Activated CD4-positive, CD25-positive, alpha-beta regulatory T cell treated with anti-CD3 and anti-CD28 coated beads, Interleukin-2, amount 50 U/mL, for 24 hours (primary cell): ENCODE results near the gene TMEM243.
"Not testable (repeated sequence)": the region's sequence is repeated elsewhere in the genome, so short reads cannot be mapped to it uniquely, and the experiment has no call there.

Source experiments
- ATAC-seq, 2 donors: fragments of 150-1000 bp; cut with Tn5 transposase; one replicate each; pipeline ENCODE4 v1.10.0; 2021; ENCODE audit warnings: mild to moderate bottlenecking in 1 of 2, moderate library complexity in 1 of 2

The TMEM243 gene

DNA sequence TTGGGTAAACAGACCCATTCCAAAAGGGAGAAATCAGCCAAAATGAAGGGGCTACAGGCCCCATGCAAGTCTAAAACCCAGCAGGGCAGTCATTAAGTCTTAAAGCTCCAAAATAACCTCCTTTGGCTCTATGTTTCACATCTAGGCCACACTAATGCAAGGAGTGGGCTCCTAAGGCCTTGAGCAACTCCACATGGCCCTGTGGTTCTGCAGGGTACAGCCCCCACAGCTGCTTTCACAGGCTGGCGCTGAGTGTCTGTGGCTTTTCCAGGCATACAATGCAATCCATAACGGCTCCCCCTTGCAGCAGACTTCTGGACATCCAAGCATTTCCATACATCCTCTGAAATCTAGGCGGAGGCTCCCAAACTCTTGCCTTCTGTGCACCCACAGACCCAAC, 9.0 kb downstream of the TMEM243 start:
- ATAC-seq = no peak

DNA sequence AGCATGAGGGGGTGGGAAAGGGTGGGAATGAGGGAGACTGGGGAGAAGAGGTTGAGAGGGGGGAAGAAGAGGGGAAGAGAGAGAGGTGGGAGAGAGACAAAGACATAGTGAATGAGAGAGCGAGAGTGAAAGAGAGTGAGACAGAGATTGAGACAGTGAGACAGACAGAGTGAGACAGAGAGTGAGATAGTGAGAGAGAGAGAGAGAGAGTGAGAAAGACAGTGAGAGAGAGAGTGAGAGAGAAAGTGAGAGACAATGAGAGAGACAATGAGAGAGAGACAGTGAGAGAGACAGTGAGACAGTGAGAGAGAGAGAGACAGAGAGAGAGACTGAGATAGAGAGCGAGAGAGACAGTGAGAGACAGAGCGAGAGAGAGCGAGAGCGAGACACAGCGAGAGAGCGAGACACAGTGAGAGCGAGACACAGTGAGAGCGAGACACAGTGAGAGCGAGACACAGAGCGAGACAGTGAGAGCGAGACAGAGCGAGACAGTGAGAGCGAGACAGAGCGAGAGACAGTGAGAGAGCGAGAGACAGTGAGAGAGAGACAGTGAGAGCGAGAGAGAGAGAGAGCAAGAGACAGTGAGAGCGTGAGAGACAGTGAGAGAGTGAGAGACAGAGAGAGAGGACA, 10.1 kb downstream of the TMEM243 start:
- ATAC-seq = no peak

DNA sequence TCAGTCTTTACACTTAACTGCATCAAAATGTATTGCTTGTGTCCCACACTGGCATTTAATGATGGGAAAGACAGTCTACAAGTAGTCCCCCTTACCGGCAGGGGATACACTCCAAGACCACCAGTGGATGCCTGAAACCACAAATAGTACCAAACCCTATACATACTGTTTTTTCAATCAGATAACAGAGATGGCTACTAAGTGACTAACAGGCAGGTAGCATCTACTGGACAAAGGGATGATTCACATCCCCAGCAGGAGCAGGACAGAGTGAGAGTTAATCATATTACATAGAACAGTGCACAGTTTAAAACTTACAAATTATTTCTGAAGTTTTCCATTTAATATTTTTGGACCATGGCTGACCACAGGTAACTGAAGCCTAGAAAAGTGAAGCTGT, 13.2 kb downstream of the TMEM243 start:
- no peak for ATAC-seq

DNA sequence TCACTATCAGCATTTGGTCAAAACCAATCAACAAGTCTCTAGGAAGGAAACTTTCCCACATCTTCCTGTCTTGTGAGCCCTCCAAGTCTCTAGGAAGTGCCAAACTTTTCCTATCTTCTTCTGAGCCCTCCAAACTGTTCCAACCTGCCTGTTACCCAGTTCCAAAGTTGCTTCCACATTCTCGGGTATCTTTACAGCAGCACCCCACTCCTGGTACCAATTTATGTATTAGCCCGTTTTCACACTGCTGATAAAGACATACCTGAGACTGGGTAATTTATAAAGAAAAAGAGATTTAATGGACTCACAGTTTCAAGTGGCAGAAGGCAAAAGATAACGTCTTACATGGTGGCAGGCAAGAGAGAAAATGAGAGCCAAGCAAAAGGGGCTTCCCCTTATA, 13.8 kb downstream of the TMEM243 start:
- not testable (repeated sequence) for ATAC-seq

DNA sequence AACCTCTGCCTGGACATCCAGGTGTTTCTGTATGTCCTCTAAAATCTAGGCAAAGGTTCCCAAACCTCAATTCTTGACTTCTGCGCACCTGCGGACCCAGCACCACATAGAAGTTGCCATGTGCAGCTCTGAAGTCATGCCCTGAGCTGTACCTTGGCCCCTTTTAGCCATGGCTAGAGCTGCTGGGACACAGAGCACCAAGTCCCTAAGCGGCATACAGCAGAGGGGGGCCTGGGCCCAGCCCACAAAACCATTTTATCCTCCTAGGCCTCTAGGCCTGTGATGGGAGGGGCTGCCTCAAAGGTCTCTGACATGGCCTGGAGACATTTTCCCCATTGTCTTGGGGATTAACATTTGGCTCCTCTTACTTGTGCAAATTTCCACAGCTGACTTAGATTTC, 14.6 kb downstream of the TMEM243 start:
- ATAC-seq = no peak

DNA sequence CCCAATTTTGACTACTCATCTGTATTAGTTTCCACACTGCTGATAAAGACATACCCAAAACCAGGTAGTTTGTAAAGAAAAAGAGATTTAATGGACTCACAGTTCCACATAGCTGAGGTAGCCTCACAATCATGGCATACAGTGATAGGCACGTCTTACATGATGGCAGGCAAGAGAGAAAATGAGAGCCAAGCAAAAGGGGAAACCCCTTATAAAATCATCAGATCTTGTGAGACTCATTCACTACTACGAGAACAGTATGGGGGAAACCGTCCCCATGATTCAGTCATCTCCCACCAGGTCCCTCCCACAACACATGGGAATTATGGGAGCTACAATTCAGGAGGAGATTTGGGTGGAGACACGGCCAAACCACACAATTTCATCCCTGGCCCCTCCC, 15.6 kb downstream of the TMEM243 start:
- peak; percentile 40 to 47 for ATAC-seq

DNA sequence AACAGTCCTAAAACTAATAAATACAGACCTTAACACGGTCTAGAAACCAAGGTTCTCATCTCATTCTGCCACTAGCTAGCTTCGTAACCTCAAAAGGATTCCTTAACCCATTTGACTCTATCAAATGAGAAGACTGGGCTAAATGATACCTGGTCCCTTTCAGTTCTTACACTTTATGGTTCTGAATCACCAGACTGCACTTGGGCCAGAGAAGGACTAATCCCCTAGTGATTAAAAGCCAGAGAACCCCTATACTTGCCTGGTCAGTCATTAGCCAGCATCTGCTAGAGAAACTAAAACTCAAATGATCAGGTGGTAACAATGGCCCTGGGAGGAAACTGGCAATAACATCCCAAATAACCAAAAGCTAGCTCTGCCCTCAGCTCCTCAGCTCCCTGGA, 16.8 kb downstream of the TMEM243 start:
- ATAC-seq = no peak

DNA sequence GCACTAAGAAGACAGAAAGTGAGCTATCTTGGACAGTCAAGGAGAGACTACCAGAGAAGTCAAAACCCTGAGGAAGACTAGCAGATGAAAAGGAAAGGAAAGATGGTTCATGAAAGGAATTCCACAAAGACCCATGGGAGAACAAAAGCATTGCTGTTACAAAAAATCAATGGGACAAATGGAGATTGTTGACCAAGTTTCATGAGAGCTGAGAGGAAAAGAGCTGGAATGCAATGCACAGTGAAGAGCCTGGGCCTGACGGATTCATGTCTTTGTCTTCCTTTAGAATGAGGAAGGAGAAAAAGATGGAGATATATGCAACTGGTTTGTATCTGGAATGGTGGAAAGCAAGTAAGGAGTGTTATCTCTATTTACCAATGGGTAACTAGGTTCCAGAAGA, 17.3 kb downstream of the TMEM243 start:
- ATAC-seq = no peak

DNA sequence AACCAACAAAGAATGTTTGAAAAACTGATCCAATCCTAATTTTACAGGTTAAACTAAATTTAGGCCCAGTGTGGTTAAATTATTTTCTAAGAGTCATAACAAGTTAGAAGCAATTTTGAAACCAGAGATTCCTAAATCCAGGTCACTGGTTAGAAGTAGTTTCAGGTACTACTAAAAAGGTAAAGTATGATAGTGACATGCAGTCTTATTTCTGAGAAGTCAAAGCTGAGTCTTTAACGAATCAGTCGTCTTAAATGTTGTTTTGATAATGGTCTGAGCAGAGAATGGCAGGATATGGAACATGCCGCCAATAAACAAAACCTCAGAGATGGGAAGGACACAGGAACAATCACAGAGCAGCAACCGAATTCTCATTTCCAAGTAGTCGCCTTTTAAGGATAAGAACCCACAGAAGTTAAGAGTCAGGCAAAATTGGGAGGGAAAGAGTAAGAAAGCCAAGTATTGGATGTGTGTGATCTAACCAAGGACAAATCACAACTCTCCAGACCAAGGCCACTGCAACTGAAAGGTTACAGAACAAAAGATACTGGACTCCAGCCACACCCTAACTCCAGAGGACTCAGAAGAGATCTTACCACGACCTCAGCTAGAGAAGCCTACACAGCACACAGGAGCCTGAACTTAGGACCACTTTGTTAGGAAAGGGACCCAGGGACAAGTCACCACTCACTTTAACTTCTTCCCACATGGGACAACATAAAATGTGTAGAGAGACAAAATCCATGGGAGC, 19.7 kb downstream of the TMEM243 start:
- ATAC-seq = no peak

DNA sequence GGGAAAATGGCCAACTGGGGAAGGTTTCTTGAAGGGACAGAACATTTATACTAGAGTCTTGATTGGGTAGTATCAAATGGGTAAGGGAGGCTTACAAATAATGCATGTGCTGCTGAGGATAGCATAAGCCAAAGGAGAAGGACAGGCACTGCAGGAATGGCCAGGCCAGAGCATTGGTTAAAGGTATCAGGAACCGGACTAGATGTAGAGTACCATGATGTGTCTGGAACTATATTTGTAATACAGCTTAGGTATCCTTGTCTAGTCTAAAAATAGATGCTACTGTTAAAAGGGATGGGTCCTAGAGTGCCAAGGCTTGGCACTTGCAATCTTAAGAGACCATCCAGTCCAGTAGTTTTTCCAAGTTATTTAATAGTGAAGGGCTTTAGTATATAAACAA, 20.3 kb downstream of the TMEM243 start:
- no peak for ATAC-seq

DNA sequence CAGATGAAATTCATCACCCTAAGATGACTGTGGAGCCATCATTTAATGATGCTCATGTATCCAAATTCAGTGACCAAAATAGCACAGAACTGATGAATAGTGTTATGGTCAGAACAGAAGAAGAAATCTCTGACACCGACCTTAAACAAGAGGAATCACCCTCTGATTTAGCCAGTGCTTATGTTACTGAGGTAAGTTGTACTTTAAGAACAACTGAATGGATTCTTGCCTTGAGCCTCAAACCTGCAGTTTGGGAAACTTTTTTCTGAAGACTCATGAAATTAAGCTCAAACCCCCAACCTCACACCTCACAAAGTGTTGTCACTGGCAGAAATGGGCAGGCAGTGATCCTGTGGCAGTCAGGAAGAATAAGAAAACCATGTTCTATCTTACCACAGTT, 25.6 kb downstream of the TMEM243 start:
- no peak for ATAC-seq

DNA sequence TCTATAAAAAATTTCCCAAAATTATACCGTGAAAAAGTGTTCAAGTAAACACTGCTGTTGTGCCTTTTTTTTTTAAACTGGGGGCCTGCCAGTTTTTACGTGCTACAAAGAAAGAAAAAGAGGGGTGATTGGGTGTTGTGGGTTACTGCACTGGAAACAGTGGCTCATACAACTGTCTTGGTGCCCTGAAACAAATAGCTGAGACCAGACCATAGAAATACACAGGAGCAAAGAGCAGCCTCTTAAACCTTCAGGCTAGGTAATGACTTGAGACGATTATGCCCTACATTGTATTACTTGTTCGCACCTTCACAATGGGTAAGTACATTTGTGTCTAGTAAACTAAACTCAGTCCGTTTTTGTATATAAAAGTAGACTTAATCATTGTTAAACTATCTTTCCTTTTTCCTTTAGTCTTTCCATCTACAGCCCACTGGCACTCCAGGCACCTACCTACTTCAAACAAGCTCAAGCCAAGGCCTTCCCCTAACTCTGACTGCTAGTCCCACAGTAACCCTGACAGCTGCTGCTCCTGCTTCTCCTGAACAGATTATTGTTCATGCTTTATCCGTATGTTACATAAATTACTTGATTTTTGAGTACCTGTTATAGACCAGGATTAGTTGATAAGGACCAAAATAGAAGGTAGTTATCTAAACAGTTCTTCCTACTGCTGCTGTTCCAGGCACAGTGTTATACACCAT, 26.6 kb downstream of the TMEM243 start:
- ATAC-seq = no peak

DNA sequence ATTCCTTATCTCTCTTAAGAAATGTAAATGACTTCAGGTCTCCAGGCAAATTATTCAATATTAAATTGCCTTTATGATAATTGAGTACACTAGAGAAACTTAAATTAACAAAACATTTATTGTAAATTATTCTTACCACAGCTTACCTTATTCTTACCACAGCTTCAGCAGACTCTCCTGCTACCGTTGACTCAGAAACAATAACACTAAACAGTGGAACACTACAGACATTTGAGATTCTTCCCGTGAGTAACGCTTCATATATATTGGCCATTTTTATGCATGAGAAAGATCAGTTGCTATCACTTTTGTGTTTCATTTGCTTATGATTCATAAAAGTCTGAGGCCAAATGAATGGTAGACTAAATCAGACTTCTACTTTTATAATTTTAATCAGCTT, 28.7 kb downstream of the TMEM243 start:
- peak; percentile 70 to 76 for ATAC-seq

DNA sequence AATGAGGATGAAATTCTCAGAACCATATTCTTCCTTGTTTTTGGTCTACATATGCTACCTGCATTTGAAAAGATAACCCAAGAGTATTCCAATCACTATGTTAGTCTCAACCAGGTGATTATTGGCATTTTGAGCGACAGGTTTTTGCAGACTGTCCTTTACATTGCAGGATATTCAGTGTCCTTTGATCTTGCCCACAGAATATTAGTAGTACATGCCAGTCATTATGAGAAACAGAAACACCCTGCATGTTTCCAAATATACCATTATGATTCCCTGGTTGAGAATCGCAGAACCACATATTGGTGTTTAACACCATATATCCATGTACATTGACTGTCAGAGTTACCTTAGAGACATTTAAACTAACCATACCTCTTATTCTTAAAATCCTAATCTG, 30.6 kb downstream of the TMEM243 start:
- no peak for ATAC-seq

DNA sequence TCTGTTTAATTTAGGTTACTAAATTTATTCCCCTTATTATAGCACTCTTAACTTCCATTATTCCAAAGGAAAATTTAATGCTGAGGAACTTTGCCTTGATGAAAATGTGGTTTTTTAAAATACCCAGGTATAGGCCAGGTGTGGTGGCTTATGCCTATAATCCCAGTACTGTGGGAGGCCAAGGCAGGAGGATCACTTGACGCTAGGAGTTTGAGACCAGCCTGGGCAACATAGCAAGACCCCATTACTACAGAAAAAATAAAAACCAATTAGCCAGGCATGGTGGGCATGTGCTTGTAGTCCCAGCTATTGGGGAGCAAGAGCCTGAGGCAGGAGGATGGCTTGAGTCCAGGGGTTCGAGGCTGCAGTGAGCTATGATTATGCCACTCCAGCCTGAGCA, 32.4 kb downstream of the TMEM243 start:
- no peak for ATAC-seq

DNA sequence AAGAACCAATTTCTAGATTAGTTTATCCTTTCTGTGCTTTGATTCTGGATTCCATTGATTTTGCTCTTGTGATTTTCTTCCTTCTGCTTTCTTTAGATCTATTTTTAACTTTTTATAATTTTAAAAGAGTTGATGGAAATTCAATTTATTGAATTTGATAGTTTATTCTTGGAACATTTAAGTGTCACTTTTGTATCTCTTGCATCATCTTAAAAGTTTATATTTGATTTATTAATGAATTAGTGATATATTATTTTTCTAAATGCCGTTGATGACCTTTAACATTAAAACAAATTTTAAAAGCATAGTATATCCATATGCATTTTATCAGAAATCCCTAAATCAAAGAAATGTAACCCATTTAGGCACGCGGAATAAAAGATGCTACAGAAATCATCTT, 40.4 kb downstream of the TMEM243 start:
- no peak for ATAC-seq

DNA sequence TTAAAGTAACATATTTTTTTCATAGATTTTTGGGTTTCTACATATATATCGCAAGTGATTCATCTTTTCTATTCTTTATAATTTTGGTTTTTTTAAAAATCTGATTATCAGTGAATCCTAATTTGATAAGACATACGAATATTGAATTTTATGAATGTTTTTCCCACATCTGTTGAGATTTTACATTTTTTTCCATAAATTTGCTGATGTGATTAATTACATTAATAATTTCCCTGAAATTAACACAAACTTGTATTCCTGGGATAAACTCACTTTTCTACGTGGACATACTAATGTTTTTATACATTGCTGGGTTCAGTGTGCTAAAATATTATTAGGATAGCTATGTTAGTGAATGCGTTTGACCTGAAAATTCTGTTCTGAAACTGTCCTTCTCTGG, 41.2 kb downstream of the TMEM243 start:
- ATAC-seq = no peak

DNA sequence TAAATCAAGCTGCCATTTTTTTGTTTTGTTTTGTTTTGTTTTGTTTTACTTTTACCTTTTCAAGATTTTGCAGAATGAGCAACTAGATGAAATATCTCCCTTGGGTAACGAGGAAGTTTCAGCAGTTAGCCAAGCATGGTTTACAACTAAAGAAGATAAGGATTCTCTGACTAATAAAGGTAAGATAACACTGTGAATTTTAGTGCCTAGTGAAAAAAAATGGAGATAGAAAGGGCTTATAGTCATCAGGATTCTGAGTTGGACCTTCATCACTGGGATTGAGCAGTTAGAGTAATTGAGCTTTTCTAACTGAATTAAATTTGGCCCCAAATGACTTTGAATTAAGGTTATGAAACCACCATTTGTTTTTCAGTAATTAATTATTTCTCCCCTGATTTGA, 46.1 kb downstream of the TMEM243 start:
- no peak for ATAC-seq

DNA sequence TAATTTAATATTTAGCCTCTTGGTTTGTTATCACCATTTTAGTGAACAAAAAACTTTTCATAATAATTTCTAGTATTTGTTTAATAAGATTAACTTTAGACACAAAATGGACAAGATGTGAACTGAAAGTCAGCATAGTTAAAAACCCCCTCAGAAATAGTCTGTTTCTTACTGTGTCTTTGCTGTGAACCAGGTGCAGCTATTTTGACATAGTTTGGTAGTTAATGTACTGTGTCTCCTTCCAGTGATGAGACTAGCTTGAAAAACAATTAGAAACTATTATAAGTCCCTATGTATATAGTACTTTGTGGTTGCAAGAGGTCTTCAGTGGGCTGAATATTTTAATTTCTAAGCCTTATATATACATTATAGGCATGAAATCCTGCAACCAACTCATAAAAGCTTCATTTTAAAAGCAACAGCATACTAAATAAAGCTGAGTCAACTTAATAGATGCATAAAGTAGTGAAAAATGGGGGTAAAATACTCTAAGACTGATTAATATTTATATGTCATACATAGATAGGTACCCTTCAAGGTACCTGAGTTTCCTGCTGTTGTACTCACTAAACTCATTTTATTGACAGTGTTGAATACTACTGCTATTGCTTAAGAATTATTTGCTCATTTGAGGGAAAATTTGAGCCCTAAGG, 48.1 kb downstream of the TMEM243 start:
- ATAC-seq = no peak

DNA sequence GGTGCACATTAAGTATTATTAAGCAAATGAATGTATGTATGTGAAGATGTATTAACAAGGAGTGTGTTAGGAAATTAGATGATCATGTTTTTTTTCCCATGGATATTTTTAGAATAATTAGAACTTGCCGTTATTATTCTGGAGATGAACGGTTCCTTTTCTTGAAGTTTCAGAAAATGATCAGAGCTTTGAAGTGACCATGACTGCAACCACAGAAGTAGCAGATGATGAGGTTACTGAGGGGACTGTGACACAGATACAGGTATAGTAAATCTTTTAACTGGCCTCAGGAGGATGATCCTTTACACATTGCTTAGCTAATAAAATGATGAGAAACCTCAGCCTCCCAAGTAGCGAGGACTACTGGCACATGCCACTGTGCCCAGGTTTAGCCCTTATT, 48.7 kb downstream of the TMEM243 start:
- ATAC-seq = no peak

DNA sequence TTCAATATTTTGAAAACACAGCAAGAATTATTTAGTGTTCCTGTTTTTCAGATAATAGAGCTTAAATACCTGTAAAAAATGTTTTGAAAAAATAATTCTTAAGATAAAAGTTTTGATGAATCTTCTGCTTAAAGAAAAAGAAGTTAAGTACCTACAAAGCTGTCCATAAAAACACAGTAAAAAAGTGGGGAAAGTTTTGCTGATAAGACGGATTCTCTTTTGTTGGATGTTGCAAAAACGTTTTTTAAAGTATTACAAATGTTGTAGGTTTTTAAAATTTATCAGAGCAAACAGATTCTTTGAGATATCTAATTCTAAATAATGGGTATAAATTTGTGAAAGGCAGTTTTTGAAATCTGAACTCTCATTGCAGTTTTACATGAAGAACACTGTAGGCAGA, 55.1 kb downstream of the TMEM243 start:
- ATAC-seq = no peak

DNA sequence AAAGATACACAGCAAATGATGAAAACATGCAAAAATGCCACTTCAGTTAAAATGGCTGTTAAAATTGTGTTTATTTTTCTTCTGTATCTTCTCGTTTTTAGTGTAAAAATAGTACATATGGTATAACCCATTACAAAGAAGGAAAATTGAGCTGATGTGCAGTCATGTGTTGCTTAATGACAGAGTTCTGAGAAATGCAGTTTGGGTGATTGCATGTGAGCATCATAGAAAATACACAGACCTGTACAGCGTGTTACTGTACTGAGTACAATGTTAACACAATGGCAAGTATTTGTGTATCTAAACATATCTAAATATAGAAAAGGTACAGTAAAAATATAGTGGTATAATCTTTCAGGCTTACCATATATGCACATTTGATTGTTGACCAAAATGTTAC, 60.0 kb downstream of the TMEM243 start:
- peak in 1 of 2 donors; percentile 27 for ATAC-seq

DNA sequence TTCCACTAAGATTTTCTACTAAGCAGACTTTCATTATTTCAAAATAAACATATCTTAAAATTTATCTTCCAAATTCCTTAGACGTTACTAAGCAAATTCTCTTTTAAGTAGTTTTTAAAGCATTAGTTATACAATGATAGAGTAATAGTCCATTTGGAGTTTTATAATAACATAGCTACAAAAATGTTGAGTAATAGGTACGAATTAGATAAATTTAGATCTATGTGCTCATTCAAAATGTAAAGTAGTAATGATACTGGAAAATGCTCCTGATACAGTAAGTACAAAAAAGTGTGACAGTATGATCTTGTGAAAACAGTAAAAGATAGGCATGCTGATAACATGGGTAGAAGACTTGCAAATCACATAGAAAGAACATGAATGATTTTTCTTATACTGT, 62.8 kb downstream of the TMEM243 start:
- ATAC-seq = no peak

DNA sequence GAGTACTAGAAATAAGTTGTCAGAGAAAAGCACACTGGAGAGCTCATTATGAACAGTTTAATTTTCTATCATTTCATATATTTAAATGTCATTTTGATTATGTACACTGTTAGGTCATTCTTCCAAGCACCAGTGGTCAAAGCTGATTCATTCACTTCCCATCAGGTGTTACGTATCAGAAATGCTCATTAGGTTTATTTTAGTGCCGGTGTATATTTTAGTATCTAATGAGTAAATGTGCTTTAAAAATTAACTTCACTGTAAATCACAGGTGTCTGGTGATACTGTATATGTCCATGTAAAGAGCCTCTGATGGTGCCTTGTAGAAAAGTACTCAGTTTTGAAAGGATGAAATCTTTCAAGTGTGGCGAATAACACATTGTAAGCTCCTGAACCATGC, 63.7 kb downstream of the TMEM243 start:
- ATAC-seq = no peak
